Epithelial cell of prostate (primary cell): ENCODE results near the gene CHN1.

ENCODE experiments used
- DNase-seq: peaks from one replicate; pipeline ENCODE4 v3.0.0-alpha.2; 2011; ENCODE audit warnings: low read depth, low spot score
- H3K27ac ChIP-seq: fragments of 450-650 bp; 2 replicates; pipeline ENCODE4 v1.5.1; 2017; ENCODE audit warnings: mild to moderate bottlenecking

CHN1 gene

DNA sequence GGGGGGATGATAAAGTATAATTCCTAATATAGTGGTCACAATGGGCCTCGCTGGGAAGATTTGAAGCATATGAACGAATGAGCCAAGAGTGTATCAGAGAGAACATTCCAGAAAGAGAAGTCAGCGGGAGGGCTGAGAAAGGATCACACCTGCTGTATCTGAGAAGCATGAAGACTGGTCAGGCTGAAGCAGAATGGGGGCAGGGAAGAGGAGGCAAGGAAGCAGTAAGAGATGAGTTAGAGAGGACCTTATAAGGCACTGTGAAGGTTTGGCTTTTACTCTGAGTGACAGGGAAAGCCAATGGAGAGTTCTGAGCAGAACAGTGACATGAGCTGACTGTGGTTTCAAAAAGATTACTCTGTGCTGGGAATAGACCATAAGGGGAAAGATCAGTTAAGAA is 73.5 kb downstream of the CHN1 start:
- no peak for DNase-seq

GRCh38 chr2:174929786-174930185 is 75.4 kb downstream of the CHN1 start:
- no peak for DNase-seq
- H3K27ac ChIP-seq: no peak overlapping the region

More for the DNA sequence above, 73.5 kb downstream of the CHN1 start:
- no peak overlapping the region for H3K27ac ChIP-seq

DNA sequence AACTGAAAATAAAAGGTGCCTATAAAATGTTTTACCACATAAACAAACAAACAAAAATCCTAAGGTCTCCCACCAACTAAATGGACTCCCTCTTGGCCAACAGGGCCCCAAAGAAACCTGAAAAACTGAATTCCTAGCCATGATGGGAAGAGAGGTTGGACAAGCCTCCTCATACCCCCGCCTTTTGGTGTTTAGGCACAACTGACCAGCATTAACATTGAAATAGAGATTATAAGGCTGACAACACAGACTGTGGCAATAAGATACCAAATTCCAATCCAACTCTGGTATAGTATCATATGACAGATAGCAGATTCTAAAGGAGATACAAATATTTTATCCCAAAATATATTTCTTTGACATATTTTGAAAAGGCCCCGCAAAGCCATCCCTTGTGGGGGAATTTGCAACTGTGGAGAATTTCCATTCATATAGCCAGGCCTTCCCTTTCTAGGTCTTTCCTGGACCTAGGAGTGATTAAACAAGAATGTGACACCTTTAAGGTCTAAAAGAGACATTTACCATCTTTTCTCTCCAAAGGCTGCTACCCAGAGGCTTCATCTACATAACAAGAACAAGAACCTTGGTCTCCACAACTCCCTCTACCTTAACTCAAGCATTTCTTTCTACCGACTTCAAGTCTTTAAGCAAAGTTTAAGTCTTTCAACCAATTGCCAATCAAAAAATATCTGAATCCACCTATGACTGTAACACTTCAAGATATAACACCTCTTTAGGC is 80.0 kb downstream of the CHN1 start:
- DNase-seq: no peak
- no peak overlapping the region for H3K27ac ChIP-seq

DNA sequence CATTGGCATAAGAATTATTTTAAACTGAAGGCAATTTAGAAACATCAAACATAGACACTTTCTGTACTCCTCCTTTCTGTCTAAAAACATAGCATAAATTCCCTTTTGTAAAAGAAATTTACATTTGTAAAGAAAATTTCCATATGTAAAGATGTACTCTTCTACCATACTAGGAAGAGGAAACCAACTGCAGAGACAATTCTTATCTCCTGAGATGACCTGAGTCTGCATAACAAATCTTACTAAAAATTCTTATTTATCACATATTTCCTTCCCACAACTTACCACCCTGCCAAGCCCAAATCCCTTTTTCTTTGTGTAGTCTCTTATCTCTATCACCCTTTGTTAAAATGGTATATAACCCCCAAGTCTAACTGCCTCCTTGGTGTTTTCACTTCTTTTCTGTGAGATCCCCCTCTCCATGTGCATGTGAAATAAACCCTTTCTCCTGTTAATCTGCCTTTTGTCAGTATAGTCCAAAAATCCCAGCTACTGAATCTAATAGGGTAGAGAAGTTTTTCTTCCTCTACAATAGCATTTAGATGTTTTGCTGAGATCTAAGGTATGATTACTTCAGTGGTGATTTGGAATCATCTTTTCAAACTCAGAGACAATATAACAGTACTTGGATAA is 81.0 kb downstream of the CHN1 start:
- no peak overlapping the region for H3K27ac ChIP-seq
- no peak for DNase-seq

DNA sequence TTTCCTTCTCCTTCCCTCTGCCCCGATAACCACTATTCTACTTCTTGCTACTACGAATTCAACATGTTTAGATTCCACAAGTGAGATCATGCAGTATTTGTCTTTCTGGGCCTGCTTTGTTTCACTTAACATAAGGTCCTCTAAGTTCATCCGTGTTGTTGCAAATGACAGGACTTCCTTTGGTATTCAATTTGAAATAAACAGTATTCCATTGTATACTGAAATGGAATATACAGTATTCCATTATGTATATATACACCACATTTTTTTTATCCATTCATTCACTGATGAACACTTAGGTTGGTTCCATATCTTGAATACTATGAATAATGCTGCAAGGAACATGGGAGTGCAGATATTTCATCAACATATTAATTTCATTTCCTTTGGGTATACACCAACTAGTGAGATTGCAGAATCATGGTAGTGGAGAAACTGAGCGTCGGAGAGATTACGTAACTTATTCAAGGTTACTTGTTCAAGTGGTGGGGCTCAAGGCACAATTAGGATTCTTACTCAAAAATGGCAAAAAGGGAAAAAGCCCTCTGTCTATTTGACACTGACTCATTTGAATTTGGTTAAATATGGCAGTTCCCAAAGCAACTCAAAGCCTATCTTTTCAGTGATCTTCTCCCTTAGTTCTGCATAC is 85.1 kb downstream of the CHN1 start:
- H3K27ac ChIP-seq: no peak overlapping the region
- DNase-seq: no peak

GRCh38 chr2:174918886-174919526 is 86.2 kb downstream of the CHN1 start:
- no peak overlapping the region for H3K27ac ChIP-seq
- DNase-seq: no peak

DNA sequence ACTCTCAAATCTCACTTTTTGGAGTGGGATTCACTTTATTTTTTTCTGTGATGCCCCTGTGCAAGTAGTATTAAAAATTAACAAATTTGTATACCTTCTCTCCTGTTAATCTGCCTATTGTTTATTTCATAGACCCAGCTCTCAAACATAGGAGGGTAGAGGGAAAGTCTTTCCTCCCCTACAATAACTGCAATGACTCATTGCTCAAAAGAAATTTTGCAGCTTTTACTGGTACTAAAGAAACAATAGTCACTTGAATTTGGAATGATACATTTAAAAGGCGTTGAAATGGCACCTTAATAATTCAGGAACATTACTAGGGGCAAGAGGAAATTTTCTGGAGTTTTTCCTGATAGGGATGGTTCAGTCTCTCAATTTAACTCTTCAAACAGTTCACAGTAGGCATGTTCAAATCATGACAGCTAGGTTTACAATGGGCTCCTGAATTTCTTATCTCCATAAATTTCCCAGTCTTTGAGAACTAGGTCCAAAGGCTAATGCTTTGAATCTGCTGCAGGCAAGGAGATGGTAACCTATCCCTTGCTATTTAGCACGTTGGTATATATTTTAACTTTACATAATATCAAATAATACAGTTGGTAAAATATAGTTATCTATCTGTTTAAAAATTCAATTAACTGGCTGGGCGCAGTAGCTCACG is 88.8 kb downstream of the CHN1 start:
- no peak for DNase-seq
- H3K27ac ChIP-seq: no peak overlapping the region

DNA sequence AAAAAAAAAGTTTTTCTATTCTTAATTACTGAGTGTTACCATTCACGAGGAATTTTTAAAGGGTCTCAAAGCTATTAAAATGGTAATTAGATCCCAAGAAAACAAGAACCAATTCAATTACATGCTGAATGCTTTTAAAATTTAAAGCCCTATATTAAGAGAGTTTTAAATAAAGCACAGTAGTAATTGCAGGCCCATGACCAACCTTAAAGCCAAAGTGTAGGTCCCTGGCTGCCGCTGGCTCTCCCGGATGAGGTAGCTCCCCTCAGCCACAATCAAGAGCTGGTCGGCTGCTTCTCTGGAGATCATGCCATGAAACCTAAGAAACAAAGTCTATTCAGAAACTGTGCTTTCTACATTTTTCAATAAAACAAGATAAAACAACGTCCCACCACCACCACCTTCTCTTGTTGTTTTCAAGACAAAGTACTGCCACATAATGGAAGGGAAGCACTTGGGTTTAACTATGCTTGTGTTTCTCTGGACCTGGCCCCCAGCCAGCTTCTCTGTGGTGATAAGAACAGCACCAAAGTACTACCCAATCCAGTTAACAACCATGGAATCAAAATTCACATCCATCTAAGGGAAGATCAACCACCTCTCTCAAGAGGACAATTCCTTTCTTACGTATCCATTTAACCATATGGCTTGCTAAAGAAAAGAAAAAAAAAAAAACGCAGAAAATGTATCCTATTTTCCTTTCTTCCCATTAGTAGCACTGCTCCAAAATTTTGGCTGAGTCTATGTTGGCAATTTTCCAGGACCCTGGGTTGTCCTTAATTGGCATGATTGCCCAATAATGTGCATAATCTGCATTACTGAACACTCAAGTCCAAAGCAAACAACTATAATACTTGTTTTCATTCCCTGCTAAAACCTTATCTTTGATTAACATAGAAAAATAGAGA is 90.1 kb downstream of the CHN1 start:
- no peak for DNase-seq
- H3K27ac ChIP-seq: no peak overlapping the region

DNA sequence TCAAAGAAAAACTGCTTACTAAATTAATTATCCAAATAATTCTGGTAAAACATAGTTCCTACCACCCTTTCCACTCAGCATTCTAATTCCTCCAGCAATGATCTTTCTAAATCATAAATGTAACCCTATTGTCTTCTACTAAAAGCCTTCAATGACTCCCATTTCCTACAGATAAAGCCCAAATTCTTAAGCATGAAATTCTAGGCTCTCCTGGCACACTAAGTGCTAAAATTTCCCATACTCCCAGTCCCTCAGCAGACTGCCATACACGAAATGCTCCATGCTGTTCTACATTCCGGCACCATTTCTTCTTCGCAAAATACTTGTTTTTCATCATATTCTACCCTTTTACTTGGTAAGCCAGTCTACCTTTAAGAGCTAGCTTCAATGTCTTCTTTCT is 96.9 kb downstream of the CHN1 start:
- no peak for DNase-seq
- H3K27ac ChIP-seq: no peak overlapping the region

GRCh38 chr2:174903264-174903556 is 102.0 kb downstream of the CHN1 start:
- H3K27ac ChIP-seq: no peak overlapping the region
- DNase-seq: no peak

- no peak overlapping the region for H3K27ac ChIP-seq
- DNase-seq: no peak
Measured at GRCh38 chr2:174902506-174903263, 102.5 kb downstream of the CHN1 start.

GRCh38 chr2:174901075-174901474 is 104.1 kb downstream of the CHN1 start:
- no peak overlapping the region for H3K27ac ChIP-seq

GRCh38 chr2:174897286-174897685 is 107.9 kb downstream of the CHN1 start:
- H3K27ac ChIP-seq: no peak overlapping the region
- DNase-seq: no peak

More at GRCh38 chr2:174901075-174901474, 104.1 kb downstream of the CHN1 start:
- no peak for DNase-seq

GRCh38 chr2:174893018-174893417 is 112.2 kb downstream of the CHN1 start:
- H3K27ac ChIP-seq: no peak overlapping the region
- no peak for DNase-seq

DNA sequence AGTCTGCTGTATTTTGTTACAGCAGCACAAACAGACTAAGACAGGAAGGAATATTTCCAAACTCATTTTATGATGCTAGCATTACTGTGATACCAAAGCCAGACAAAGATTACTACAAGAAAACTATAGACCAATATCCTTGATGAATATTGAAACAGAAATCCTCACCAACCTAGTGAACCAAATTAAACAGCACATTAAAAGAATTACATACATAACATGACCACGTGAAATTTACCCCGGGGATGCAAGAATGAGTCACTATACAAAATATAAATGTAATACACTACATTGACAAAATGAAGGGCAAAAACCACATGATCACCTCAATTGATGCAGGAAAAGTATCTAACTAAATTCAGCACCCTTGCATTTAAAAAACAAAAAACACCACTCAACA is 112.6 kb downstream of the CHN1 start:
- no peak for DNase-seq
- no peak overlapping the region for H3K27ac ChIP-seq

- no peak for DNase-seq
- no peak overlapping the region for H3K27ac ChIP-seq
Measured at GRCh38 chr2:174888646-174889271, 116.4 kb downstream of the CHN1 start.

DNA sequence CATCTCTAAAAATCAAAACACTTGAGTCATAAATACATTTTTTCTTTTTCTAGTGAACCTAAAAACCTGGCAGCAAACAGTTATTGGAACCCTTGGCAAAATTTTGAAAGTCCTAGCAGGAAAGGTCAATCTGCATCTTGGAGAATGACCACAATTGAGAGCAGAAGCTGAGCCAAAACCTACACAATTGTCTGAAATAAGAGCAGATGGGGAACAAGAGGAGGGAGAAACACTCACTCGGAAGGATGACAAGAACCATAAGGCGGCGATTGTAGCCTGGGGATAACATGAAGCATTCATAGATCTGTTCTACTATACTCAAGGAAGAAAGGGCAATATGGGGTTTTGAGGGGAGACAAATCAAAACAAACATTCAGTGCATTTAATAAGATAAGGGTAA is 117.0 kb downstream of the CHN1 start:
- H3K27ac ChIP-seq: no peak overlapping the region
- no peak for DNase-seq

GRCh38 chr2:174882416-174882815 is 122.8 kb downstream of the CHN1 start:
- DNase-seq: no peak
- no peak overlapping the region for H3K27ac ChIP-seq

DNA sequence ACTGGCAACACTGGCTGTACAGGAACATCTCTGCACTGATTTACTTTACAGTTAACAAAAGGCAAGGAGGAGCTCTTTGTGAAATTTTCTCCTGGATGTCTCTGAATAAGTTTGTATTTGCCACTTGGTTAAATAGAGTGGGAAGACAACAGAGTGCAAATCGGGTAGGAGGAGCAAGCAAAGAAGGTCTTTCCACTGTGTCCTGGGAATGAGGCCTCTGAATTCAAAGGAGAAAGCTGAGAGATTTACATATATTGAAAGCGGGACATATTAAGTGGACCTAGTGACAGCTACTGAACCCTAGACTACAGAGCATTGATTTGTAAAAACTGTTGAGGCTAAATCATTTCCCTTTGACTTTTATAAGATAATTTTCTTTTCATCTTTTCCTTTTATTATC is 123.5 kb downstream of the CHN1 start:
- no peak overlapping the region for H3K27ac ChIP-seq
- no peak for DNase-seq
